HG03571 (cell line): ENCODE results near the gene FIGLA.
"Not testable (repeated sequence)": the region's sequence is repeated elsewhere in the genome, so short reads cannot be mapped to it uniquely, and the experiment has no call there.

Experiments
- ATAC-seq: cut with Tn5 transposase; IDR thresholded peaks from one replicate; pipeline ENCODE4 v1.9.1; 2021; ENCODE audit not compliant: unreplicated experiment

FIGLA gene

GRCh38 chr2:70747284-70747683 is 43.2 kb downstream of the FIGLA start:
- ATAC-seq = no peak

- no peak for ATAC-seq
Observed at GRCh38 chr2:70746094-70746974, 44.1 kb downstream of the FIGLA start.

GRCh38 chr2:70745276-70745825 is 45.1 kb downstream of the FIGLA start:
- ATAC-seq = no peak

- no peak for ATAC-seq
Observed at GRCh38 chr2:70744397-70744796, 46.0 kb downstream of the FIGLA start.

DNA sequence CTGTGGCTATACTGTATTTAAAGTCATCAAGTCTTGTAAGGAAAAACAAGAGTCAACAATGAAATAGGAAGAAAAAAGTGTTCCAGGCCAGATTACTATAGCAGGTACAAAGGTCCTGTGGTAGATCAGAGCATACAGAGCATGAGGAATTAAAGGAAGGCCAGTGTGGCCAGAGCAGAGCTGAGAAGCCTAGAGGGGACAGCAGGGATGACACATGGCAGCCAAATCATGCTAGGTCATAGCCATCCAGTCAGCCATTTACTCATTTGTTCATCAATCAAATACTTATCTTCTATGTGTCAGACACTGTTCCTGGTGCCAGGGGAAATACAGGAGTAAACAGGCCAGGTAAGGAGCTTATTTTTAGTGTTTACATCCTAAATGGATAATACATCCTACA is 46.8 kb downstream of the FIGLA start:
- ATAC-seq = no peak

DNA sequence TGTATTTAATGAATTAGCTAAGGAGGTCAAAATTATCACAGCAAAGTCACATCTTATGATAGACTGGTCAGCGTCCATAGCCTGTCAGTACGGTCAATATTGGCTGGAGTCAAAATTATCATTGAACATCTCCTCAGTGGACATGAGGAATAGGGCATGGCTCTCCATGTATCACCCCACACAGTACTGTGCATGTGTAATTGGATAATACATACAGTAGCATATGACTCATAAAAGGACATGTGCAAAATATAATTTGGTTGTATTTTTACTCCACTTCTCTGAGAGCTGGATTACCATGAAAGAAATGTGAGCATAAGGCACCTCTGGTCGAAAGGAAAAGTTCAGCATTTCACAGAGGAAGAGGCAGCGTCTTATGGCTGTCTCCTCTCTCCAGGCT is 47.4 kb downstream of the FIGLA start:
- no peak for ATAC-seq

- not testable (repeated sequence) for ATAC-seq
Observed at GRCh38 chr2:70739492-70739891, 51.0 kb downstream of the FIGLA start.

GRCh38 chr2:70738159-70738558 is 52.3 kb downstream of the FIGLA start:
- ATAC-seq = no peak

DNA sequence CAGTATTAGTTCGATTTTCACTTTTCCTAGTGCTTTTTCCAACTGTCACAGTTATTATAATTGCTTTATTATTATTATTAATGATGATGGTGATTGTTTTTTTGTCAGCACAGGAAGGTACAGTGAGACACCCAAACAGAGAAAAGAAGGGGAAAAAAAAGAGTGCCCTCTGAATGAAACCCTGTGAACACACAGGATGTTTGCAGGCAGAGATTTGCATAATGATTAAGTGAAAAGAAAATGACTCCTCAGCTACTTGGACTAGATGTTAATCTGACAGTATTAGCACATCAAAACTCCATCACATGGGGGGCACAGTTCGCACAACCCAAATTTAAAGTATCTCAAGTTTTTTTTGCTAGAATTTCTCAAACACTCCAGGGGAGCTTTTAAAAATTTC is 55.4 kb downstream of the FIGLA start:
- ATAC-seq = no peak

DNA sequence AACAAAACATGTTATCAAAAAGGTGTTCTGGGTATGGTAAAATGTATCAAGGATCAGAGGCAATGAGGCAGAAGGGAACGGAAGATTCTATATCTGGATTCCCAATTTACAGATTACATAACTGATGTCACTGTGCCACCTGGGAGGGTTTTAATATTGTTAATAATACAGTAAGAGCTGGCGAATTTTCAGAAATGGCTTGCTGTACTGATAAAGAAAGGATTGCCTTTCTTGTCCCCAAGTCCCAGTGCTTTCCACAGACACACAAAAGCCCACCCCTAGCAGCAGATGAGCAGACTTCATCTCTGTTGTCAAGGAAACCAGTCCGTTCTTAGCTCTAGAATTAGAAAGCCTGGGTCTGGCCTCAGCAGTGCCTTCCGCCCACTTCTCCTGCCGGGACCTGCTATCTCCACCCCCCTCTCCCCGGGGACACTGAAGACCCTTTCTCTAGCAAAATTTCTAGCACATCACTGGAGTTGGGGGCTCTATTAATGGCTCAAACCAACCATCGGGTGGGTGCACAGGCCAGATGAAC is 56.7 kb downstream of the FIGLA start:
- ATAC-seq = no peak

DNA sequence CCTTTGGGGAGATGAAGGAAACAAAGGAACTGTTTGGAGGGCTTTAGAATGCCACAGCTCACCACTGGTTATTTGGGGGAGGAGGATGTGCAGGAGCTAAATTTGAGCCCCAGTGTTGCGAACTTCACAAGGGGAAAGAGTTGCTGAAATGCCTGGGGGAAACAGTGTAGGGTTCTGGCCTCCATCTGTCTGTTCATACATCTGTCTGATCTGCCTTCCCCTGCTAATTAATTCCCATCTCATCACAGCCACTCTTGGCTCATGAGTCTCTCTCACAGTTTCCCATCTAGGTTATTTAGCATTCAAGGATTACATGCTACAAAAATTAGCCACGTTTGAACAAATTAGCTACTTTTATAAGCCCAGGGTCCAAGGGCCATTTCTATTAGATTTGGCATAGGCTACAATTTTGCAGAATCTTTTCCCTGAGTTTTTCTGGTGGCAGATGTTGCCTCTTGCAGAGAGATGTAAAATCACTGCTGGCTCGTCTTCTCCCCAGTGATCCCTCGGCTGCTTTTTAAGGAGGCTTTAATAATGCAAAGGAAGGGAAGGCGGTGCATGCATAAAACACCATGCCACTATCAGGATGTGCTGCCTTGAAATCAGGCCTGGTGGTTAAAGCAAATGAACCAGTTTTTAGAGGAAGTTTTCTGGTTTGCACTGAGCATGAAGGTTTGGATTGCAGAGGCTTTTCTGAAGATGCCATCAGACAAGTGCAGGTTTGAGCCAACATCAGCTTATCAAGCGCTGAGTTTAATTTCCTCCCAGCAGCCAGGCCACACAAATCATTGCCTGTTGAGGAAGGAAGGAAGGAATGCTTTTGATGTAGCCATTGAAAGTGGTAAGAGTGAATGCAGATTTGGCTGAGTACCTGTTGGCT is 57.4 kb downstream of the FIGLA start:
- ATAC-seq = no peak

DNA sequence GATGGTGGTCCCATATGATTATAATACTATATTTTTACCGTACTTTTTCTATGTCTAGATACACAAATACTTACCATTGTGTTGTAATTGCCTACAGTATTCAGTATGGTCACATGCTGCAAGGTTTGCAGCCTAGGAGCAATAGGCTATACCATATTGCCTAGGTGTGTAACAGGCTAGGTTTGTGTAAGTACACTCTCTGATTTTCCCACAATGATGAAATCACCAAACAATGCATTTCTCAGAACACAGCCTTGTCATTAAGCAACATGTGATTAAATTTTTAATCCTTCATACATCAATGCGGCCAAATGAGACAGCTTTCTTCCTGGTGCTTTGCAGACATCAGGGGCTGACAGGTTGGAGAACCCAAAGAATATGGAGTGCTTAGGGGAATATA is 59.7 kb downstream of the FIGLA start:
- no peak for ATAC-seq

GRCh38 chr2:70729647-70730046 is 60.8 kb downstream of the FIGLA start:
- ATAC-seq = no peak

- no peak for ATAC-seq
Observed at GRCh38 chr2:70728128-70728527, 62.3 kb downstream of the FIGLA start.
